ENCODE measurements around the gene MSRB1. TPM values are rescaled to one million over a fixed set of nuclear protein-coding genes. Genes with fewer than 3 reads are reported as not detected.
"Not testable (repeated sequence)": the region's sequence is repeated elsewhere in the genome, so short reads cannot be mapped to it uniquely, and the experiment has no call there.

MSRB1 gene
- total RNA-seq, 1 experiment from 2014 or later, result 18.3 TPM

- TF ChIP-seq SRF (IDR thresholded peaks at IDR 0.05; ENCODE audit: low read depth) (no peak), SP1 (IDR thresholded peaks at IDR 0.05; ENCODE audit: low read depth) (no peak), EZH2phosphoT487 (IDR thresholded peaks at IDR 0.05; ENCODE audit: borderline replicate concordance) (no peak), ZFX (IDR thresholded peaks at IDR 0.05) (no peak), EZH2 (IDR thresholded peaks at IDR 0.05) (no peak), RAD21 (IDR thresholded peaks at IDR 0.05; ENCODE audit: low read depth) (no peak), POLR2A (IDR thresholded peaks at IDR 0.05; ENCODE audit: borderline replicate concordance, extremely low read depth, insufficient read depth, insufficient read length) (no peak), ZNF274 (IDR thresholded peaks at IDR 0.05; ENCODE audit: low read depth, low read length) (no peak), POLR2AphosphoS5 (IDR thresholded peaks at IDR 0.05; ENCODE audit: low read depth, low read length) (no peak), FOSL1 (IDR thresholded peaks at IDR 0.05; ENCODE audit: low read depth) (no peak), JUND (IDR thresholded peaks at IDR 0.05) (no peak), EGR1 (IDR thresholded peaks at IDR 0.05; ENCODE audit: low read depth) (no peak), CEBPB (IDR thresholded peaks at IDR 0.05; ENCODE audit: low read depth) (no peak), ELF1 (IDR thresholded peaks at IDR 0.05; ENCODE audit: borderline replicate concordance, low read depth) (no peak), CBX3 (IDR thresholded peaks at IDR 0.05; ENCODE audit: low read depth) (no peak), CTCF (IDR thresholded peaks at IDR 0.05 in 2 of 3, conservative IDR thresholded peaks at IDR 0.05 in 1 of 3; ENCODE audit: borderline replicate concordance in 1 of 3, insufficient read depth in 1 of 3, low read depth in 2 of 3, low read length in 2 of 3) (no peak)
- ChIA-PET CTCF (interaction anchor here (2.1 kb wide), 1 partner anchor 17 kb away, joined by 4 read pairs; no protein-coding TSS in a partner anchor), POLR2A (interaction anchor here (0.9 to 1.3 kb wide), 2 partner anchors 24 kb away, joined by 3 read pairs; partner anchors contain the start of gene RPS2), RAD21 (ENCODE audit: low non-redundant PET in 1 of 2, low total read pairs in 2 of 2, uncharacterized antibody in 2 of 2, unreplicated experiment in 2 of 2) (interaction anchor here in 1 of 2 experiments (0.7 kb wide), 1 partner anchor 53 kb away, joined by 3 read pairs; no protein-coding TSS in a partner anchor)
- no peaks in the 10 kb centered on the region for H3K9me3 ChIP-seq (ENCODE audit: control insufficient read depth in 1 of 2, insufficient read depth in 1 of 2, low read depth in 1 of 2, low read length in 2 of 2)
- intact Hi-C loops (cut with micrococcal nuclease), result no loop called here
- H3K9me2 ChIP-seq (ENCODE audit: insufficient read depth), result no peaks in the 10 kb centered on the region
- H3K4me2 ChIP-seq (ENCODE audit: low read length), result no peak overlapping the region
- BruUV-seq (replicated peaks), result no TSS peak
- no peak for ATAC-seq
- H3K9ac ChIP-seq (ENCODE audit: low read length), result no peak overlapping the region
- peaks cover 5 to 6% of the 10 kb centered on the region in 2 experiments; a peak in 3 of 4 replicates for H3K36me3 ChIP-seq (ENCODE audit: control insufficient read depth in 1 of 2, insufficient read depth in 2 of 2, low read length in 2 of 2)
- H2AFZ ChIP-seq (ENCODE audit: low read depth, low read length, poor library complexity, severe bottlenecking), result no peak overlapping the region
- no peak overlapping the region for H3K4me3 ChIP-seq (replicated peaks in 1 of 2; ENCODE audit: low read depth in 1 of 2, low read length in 2 of 2)
- H3K27me3 ChIP-seq (ENCODE audit: insufficient read depth, low read length), result no peaks in the 10 kb centered on the region
- no peak for DNase-seq (ENCODE audit: low read depth, low spot score)
- no peaks in the 10 kb centered on the region for H4K20me1 ChIP-seq (ENCODE audit: insufficient read depth)
- no peaks in the 10 kb centered on the region for H3K79me2 ChIP-seq (ENCODE audit: insufficient read depth, low read length)
- no peak overlapping the region; the same call in 1 of the 2 replicates for H3K27ac ChIP-seq (ENCODE audit: low read depth, low read length)
- peaks cover 17 to 30% of the 10 kb centered on the region in 2 experiments for H3K4me1 ChIP-seq (ENCODE audit: control insufficient read depth in 1 of 2, insufficient read depth in 2 of 2, low read length in 2 of 2)
Measured at GRCh38 chr16:1940273-1941161, 2.5 kb downstream of the MSRB1 start.

GRCh38 chr16:1939833-1940232 lies 3.2 kb downstream of the MSRB1 start:
- H3K27me3 ChIP-seq (ENCODE audit: insufficient read depth, low read length); H3K9me2 ChIP-seq (ENCODE audit: insufficient read depth); H3K4me2 ChIP-seq (ENCODE audit: low read length); ATAC-seq; H3K9me3 ChIP-seq (ENCODE audit: control insufficient read depth in 1 of 2, insufficient read depth in 1 of 2, low read depth in 1 of 2, low read length in 2 of 2); H3K36me3 ChIP-seq (ENCODE audit: control insufficient read depth in 1 of 2, insufficient read depth in 2 of 2, low read length in 2 of 2); H2AFZ ChIP-seq (ENCODE audit: low read depth, low read length, poor library complexity, severe bottlenecking); H4K20me1 ChIP-seq (ENCODE audit: insufficient read depth); intact Hi-C loops (cut with micrococcal nuclease); DNase-seq (ENCODE audit: low read depth, low spot score); BruUV-seq (replicated peaks); H3K27ac ChIP-seq (ENCODE audit: low read depth, low read length); H3K9ac ChIP-seq (ENCODE audit: low read length); H3K4me3 ChIP-seq (replicated peaks in 1 of 2; ENCODE audit: low read depth in 1 of 2, low read length in 2 of 2); H3K79me2 ChIP-seq (ENCODE audit: insufficient read depth, low read length): not testable (repeated sequence)
- H3K4me1 ChIP-seq (ENCODE audit: control insufficient read depth in 1 of 2, insufficient read depth in 2 of 2, low read length in 2 of 2), result peaks cover 24 to 37% of the 10 kb centered on the region in 2 experiments
- POLR2A ChIA-PET, result interaction anchor here (0.9 kb wide), 1 partner anchor 25 kb away, joined by 3 read pairs; the partner anchor contains the start of gene RPS2
- CTCF ChIA-PET, result interaction anchor here (2.1 kb wide), 1 partner anchor 17 kb away, joined by 4 read pairs; no protein-coding TSS in a partner anchor
- RAD21 ChIA-PET (ENCODE audit: low non-redundant PET in 1 of 2, low total read pairs in 2 of 2, uncharacterized antibody in 2 of 2, unreplicated experiment in 2 of 2), result interaction anchor here in 1 of 2 experiments (0.7 kb wide), 1 partner anchor 52 kb away, joined by 3 read pairs; no protein-coding TSS in a partner anchor

Data from HCT116 (cell line).